B cell (primary cell): ENCODE data around the gene NRBP1.

Experiments used
- EZH2 ChIP-seq: IDR thresholded peaks from 2 replicates; pipeline ENCODE4 v1.6.1; 2012; ENCODE audit warnings: borderline replicate concordance, low read depth, mild to moderate bottlenecking, moderate library complexity, low read length; ENCODE audit not compliant: insufficient read depth, poor library complexity, severe bottlenecking
- TF ChIP-seq, protein P1 (sequence below): fragments of 200-600 bp; IDR thresholded peaks from one replicate; pipeline ENCODE4 v1.8.0; 2022; ENCODE audit warnings: antibody characterized with exemption, mild to moderate bottlenecking

DNA sequence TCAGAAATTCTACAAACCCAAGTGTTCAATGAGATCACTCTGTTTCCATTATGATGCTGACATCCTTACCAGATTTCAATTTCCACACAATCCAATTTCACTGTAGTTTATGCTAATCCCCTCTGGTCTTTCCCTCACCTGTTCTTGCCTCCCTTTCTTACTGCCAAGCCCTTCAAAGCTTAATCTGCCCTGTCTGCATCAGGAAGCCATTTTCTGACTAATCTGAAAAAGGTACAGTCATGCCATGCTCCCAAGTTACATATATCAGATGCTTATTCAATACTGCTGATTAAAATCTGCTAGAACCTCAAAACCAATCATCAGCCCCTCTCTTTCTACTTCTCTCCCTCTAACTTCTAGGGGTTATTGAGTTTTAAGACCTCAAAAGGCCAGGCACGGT, 22.7 kb downstream of the NRBP1 start:
- TF ChIP-seq, protein P1, sequence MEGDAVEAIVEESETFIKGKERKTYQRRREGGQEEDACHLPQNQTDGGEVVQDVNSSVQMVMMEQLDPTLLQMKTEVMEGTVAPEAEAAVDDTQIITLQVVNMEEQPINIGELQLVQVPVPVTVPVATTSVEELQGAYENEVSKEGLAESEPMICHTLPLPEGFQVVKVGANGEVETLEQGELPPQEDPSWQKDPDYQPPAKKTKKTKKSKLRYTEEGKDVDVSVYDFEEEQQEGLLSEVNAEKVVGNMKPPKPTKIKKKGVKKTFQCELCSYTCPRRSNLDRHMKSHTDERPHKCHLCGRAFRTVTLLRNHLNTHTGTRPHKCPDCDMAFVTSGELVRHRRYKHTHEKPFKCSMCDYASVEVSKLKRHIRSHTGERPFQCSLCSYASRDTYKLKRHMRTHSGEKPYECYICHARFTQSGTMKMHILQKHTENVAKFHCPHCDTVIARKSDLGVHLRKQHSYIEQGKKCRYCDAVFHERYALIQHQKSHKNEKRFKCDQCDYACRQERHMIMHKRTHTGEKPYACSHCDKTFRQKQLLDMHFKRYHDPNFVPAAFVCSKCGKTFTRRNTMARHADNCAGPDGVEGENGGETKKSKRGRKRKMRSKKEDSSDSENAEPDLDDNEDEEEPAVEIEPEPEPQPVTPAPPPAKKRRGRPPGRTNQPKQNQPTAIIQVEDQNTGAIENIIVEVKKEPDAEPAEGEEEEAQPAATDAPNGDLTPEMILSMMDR: no peak
- no peak for TF ChIP-seq EZH2
